ENCODE results near the gene CUL5. TPM values are rescaled to one million over a fixed set of nuclear protein-coding genes. Genes with fewer than 3 reads are reported as not detected.

The CUL5 gene
- total and polyA plus RNA-seq, 2 experiments from 2014 or later: 26.0 to 40.9 TPM

GRCh38 chr11:108035690-108036089, 27.0 kb downstream of the CUL5 start:
- peaks cover 31% of the 10 kb centered on the region; the same call in 2 of the 3 replicates for H3K36me3 Mint-ChIP-seq (ENCODE audit: low read depth)
- ATAC-seq: peak; percentile 65

More at GRCh38 chr11:108035690-108036089, 27.0 kb downstream of the CUL5 start:
- DNase-seq (ENCODE audit: low spot score): peak; percentile 26
- Histone ChIP-seq H4K20me1 (replicated peaks; ENCODE audit: insufficient read depth) (peaks cover 16% of the 10 kb centered on the region; the same call in 1 of the 2 replicates), H3K4me1 (ENCODE audit: insufficient read depth) (0 out of 2 replicates have a peak, but pooled peaks cover 5% of the 10 kb centered on the region), H3K27ac (ENCODE audit: low read depth) (peak overlapping the region; percentile 69; the same call in 1 of the 2 replicates), H2AFZ (no peak overlapping the region), H3K4me2 (no peak overlapping the region), H3K27me3 (ENCODE audit: insufficient read depth) (no peaks in the 10 kb centered on the region), H3K9me2 (ENCODE audit: insufficient read depth) (no peaks in the 10 kb centered on the region; the same call in 1 of the 2 replicates), H3F3A (replicated peaks; ENCODE audit: low read depth) (no peaks in the 10 kb centered on the region), H3K79me2 (replicated peaks; ENCODE audit: insufficient read depth) (peaks cover 39% of the 10 kb centered on the region), H3K36me3 (ENCODE audit: insufficient read depth) (peaks cover 3% of the 10 kb centered on the region; the same call in 1 of the 2 replicates), H3K4me3 (no peak overlapping the region)
- TF ChIP-seq JUNB (IDR thresholded peaks at IDR 0.05; ENCODE audit: unreplicated experiment): no peak
- TF ChIP-seq, protein P1, sequence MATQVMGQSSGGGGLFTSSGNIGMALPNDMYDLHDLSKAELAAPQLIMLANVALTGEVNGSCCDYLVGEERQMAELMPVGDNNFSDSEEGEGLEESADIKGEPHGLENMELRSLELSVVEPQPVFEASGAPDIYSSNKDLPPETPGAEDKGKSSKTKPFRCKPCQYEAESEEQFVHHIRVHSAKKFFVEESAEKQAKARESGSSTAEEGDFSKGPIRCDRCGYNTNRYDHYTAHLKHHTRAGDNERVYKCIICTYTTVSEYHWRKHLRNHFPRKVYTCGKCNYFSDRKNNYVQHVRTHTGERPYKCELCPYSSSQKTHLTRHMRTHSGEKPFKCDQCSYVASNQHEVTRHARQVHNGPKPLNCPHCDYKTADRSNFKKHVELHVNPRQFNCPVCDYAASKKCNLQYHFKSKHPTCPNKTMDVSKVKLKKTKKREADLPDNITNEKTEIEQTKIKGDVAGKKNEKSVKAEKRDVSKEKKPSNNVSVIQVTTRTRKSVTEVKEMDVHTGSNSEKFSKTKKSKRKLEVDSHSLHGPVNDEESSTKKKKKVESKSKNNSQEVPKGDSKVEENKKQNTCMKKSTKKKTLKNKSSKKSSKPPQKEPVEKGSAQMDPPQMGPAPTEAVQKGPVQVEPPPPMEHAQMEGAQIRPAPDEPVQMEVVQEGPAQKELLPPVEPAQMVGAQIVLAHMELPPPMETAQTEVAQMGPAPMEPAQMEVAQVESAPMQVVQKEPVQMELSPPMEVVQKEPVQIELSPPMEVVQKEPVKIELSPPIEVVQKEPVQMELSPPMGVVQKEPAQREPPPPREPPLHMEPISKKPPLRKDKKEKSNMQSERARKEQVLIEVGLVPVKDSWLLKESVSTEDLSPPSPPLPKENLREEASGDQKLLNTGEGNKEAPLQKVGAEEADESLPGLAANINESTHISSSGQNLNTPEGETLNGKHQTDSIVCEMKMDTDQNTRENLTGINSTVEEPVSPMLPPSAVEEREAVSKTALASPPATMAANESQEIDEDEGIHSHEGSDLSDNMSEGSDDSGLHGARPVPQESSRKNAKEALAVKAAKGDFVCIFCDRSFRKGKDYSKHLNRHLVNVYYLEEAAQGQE (IDR thresholded peaks at IDR 0.05; ENCODE audit: unreplicated experiment): no peak
- no peak for TF ChIP-seq STAT1 (IDR thresholded peaks at IDR 0.05; ENCODE audit: unreplicated experiment)
- TF ChIP-seq ZNF331 (CRISPR knock-in tag; IDR thresholded peaks at IDR 0.05; ENCODE audit: low read depth): no peak
- no peak for TF ChIP-seq EZH2 (IDR thresholded peaks at IDR 0.05; ENCODE audit: low read depth, unreplicated experiment)
- TF ChIP-seq NANOG (IDR thresholded peaks at IDR 0.05; ENCODE audit: borderline replicate concordance): no peak
- no peak for TF ChIP-seq POLR2AphosphoS5 (IDR thresholded peaks at IDR 0.05; ENCODE audit: low read depth)
- no peak for TF ChIP-seq EZH2phosphoT487 (IDR thresholded peaks at IDR 0.05; ENCODE audit: unreplicated experiment)
- TF ChIP-seq CTCF (conservative IDR thresholded peaks at IDR 0.05; ENCODE audit: low read depth in 2 of 2): no peak
- no peak for TF ChIP-seq ZNF462 (CRISPR knock-in tag; IDR thresholded peaks at IDR 0.05)
- TF ChIP-seq, protein P2, sequence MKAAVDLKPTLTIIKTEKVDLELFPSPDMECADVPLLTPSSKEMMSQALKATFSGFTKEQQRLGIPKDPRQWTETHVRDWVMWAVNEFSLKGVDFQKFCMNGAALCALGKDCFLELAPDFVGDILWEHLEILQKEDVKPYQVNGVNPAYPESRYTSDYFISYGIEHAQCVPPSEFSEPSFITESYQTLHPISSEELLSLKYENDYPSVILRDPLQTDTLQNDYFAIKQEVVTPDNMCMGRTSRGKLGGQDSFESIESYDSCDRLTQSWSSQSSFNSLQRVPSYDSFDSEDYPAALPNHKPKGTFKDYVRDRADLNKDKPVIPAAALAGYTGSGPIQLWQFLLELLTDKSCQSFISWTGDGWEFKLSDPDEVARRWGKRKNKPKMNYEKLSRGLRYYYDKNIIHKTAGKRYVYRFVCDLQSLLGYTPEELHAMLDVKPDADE (IDR thresholded peaks at IDR 0.05): no peak
- no peak for TF ChIP-seq CREB1 (CRISPR knock-in tag; IDR thresholded peaks at IDR 0.05; ENCODE audit: low read depth)
- no peak for TF ChIP-seq ZNF114 (CRISPR knock-in tag; IDR thresholded peaks at IDR 0.05)
- Mint-ChIP-seq H3K9me3 (no peaks in the 10 kb centered on the region; the same call in 2 of the 3 replicates), H3K27me3 (ENCODE audit: insufficient read depth, low read depth, poor library complexity) (no peaks in the 10 kb centered on the region), H3K4me1 (peaks cover 8% of the 10 kb centered on the region), H3K4me3 (no peak overlapping the region), H3K27ac (no peak overlapping the region)
